GM21825 (cell line): Measurements from ENCODE around the gene EEF2K.
"Not testable (repeated sequence)": the region's sequence is repeated elsewhere in the genome, so short reads cannot be mapped to it uniquely, and the experiment has no call there.

Experiments
- ATAC-seq: cut with Tn5 transposase; IDR thresholded peaks from one replicate; pipeline ENCODE4 v1.9.1; 2021; ENCODE audit warnings: mild to moderate bottlenecking, moderate library complexity; ENCODE audit not compliant: unreplicated experiment

The EEF2K gene

GRCh38 chr16:22292320-22292719 lies 86.2 kb downstream of the EEF2K start:
- no peak for ATAC-seq

GRCh38 chr16:22293137-22294106 lies 87.3 kb downstream of the EEF2K start:
- ATAC-seq = no peak

DNA sequence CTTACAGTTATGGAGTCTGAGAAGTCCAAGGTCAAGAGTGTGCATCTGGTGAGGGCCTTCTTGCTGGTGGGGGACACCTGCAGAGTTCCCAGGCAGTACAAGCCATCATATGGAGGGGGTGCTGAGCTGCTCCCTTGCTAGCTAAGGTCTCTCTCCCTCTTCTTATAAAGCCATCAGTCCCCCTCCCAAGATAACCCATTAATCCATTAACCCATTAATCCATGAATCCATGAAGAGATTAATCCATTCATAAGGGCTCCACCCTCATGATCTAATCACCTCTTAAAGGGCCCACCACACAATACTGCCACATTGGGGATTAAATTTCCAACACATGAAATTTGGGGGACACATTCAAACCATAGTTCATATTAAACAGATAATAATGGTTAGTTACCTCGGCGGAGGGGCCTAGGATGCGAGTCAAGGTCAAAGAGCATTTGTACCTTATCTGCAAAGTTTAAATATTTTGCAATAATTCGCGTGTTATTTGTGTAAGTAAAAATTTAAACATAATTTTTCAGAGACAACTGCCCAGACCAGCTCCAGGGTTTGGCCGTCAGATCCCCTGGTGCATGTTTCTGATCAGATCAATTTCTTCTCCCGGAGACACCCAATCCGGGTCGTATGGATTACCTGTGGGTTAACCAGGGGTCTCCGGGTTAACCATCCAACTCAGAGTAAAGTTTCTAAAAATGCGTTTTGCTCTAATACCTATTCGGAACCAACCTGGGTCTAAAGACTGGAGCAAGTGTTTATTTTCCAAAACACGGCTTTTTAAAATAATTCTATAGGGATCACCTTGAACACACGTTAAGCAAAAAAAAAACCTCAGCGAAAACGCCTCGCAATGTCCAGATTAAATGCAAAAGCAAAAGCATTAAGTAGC lies 90.4 kb downstream of the EEF2K start:
- no peak for ATAC-seq

GRCh38 chr16:22297114-22297870 lies 91.2 kb downstream of the EEF2K start, which contains the start of gene POLR3E:
Gene POLR3E, plus strand, starts transcription at chr16:22297409. Its CDS starts 5,560 bp downstream, at chr16:22302969.
- ATAC-seq = peak; percentile 84

DNA sequence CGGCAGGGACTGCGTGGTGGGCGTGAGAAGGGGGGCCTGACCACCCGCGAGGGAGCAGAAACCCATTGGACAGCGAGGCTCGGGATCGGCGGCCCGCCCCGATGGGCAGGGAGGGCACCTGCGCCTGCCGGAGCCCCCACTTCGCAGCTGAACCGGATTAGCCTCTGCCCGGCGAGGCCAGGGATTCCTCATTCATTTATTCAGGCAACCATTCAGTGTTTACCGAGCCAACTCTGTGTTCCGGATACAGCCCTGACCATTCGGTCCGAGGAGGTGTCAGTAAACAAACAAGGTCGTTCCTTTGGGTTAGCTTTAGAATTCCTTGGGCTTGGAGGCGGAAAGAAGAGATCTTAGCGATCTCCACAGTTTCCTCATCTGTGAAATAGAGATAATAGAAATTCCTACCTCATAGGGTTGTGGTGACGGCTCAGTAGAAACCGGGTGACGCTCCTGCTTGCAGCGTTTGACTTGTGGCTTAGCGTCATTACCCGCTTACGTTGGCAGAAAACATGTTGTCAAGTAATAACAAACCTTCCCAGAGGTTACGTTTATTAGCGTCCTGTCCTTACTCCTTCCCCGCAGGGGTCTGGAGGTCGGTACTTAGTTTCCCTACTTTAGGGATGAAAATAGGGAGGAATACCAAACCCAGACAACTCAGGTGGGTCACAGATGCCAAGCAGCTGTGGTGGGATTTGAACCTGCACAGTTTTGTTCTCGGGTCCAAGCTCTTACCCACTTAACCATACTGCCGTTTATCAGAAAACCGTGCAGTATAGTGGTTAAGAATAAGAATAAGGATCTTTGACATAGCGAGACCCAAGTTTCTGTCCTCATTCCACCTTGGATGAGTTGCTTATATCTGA lies 92.0 kb downstream of the EEF2K start:
- peak; percentile 20 for ATAC-seq

DNA sequence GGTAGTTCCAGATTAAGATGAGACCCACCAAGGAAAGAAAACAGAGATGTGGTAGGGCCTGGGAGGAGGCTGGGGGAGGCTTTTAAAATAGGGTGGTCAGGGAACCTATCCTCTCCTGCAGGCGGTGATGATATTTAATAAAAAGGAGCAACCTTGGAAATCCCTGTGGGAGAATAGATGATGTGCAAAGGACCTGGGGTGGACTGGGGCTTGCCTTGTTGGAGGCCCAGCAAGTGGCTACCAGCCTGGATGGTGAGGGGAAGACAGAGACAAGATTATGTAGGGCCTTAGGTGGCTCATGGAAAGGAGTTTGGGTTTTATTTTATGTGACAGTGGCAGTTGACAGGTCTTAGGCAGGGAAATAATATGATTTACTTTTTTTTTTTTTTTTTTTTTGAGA lies 93.0 kb downstream of the EEF2K start:
- no peak for ATAC-seq

DNA sequence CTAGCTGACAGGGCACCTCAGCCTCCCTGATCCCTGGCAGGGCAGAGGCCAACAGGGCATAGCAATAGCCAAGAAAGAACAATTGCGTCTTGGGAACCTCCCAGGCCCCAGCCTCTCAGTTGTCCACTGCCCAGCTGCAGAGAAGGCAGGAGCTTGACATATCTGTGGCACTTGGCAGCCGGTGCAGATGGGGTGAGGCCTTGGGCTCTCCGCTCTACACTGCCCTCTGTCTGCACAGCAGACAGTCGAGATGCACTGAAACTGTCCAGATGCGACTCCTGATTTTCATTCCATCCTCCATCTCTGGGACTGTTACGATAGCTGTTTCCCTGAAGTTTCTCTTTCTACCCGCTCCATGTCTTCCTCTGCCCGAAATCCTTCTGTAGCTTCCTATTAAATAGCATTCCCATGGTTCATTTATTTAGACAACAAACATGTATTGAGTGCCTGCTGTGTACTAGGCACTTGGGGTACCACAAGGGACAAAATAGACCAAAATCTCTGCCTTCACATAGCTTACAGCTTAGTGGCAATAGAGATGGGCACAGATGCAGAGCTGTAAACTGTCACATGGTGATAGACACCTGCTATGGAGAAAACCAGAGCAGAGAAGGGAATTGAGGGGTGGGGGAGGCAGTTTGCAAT lies 94.5 kb downstream of the EEF2K start:
- ATAC-seq = no peak

DNA sequence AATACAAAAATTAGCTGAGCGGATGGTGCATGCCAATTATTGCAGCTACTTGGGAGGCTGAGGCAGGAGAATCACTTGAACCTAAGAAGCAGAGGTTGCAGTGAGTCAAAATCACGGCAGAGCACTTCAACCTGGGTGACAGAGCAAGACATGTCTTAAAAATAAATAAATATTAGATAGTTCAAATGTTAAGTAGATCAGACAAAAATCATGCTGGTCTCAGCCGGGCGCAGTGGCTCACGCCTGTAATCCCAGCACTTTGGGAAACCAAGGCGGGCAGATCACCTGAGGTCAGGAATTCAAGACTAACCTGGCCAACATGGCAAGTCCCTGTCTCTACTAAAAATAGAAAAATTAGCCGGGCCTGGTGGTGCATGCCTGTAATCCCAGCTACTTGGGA lies 95.3 kb downstream of the EEF2K start:
- ATAC-seq = not testable (repeated sequence)

DNA sequence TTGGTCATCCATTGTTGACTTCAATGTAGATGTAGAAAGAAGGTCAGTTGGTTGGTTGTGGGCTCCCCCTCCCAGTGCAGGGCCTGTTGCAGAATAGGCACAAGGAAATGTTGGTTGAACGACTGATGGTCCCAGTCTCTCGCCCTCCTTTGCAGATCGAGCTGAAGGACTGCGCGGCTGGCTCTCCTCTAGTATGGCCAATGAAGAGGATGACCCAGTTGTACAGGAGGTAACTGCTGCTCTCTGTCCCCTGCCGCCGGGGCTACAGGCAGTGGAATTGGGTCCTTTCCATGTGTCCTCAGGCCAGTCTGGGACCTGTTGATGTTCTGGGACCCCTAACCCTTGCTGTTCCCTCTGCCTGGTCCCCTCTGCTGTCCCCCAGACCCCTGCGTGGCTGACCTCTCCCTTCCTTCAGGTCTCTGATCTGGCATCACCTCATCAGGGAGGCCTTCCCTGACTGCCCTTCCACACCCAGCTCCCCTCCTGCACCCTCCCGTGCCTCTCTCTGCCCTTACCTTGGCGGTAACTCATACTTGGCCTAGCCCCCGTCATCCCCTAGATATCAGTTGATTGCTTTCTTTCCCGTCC lies 96.8 kb downstream of the EEF2K start:
- no peak for ATAC-seq

DNA sequence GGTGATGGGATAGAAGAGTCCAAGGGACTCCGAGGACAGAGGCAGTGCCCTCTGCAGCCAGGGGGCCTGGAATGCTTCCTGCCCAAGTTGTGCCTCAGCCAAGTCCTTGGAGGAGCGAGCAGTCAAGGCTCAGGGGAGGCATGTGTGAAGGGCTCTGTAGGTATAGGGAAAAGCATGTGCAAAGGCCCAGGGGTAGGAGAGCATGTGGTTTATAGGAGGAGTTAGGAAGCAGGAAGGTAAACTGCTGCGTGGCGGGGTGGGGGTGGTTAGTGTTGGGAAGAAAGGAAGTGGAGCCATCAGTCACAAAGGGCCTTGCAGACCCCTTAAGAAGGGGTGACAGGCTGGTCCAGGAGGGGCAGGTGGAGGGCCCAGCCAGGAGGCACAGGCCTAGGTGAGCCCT lies 98.3 kb downstream of the EEF2K start:
- ATAC-seq = no peak

DNA sequence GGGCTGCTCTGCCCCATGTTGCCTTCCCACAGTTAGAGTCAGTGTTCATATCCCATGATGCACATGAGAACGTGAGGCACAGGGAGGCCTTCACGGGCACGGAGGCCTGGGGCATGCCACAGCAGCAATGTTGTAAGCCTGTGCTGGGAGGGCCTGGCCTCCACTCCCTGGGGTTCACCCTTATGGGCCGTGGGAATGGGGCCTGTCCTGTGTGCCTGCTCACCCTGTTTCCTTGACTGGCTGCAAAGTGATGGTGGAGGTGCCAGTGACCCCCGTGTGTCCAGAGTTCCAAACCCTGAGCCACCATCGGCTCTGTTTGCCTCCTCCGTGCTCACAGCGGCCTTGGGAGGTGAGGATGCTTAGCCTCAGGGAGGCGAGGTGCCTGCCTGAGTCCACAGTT lies 100.7 kb downstream of the EEF2K start:
- no peak for ATAC-seq

DNA sequence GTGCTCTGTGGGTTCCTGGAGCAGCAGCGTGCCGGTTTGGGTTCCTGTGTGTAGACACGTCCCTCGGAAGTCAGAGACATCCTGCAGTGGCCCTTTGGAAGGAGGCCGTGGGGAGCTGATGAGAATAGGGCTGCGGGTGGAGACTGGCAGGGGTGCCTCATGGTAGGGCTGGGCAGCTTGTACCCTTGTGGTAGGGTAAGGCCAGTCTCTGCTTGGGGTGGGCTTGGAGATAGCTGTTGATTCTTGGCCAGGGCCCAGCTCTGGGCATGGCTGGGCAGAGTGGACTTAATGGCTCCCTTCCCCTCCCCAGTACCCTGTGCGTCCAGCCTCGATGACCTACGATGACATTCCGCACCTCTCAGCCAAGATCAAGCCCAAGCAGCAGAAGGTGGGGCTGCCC lies 101.8 kb downstream of the EEF2K start:
- ATAC-seq = no peak

GRCh38 chr16:22308824-22309520 lies 102.9 kb downstream of the EEF2K start:
- no peak for ATAC-seq

DNA sequence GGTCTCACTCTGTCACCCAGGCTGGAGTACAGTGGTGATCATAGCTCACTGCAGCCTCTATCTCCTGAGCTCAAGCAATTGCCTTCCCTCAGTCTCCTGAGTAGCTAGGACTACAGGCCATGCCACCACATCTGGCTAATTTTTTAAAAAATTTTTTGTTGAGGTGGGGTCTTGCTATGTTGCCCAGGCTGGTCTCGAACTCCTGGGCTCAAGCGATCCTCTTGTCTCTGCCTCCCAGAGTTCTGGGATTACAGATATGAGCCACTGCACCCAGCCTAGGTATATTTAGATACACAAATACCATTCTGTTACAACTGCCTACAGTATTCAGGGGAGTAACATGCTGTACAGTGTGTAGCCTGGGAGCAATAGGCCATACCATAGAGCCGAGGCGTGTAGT lies 105.4 kb downstream of the EEF2K start:
- no peak for ATAC-seq

GRCh38 chr16:22312897-22313781 lies 107.1 kb downstream of the EEF2K start:
- no peak for ATAC-seq

DNA sequence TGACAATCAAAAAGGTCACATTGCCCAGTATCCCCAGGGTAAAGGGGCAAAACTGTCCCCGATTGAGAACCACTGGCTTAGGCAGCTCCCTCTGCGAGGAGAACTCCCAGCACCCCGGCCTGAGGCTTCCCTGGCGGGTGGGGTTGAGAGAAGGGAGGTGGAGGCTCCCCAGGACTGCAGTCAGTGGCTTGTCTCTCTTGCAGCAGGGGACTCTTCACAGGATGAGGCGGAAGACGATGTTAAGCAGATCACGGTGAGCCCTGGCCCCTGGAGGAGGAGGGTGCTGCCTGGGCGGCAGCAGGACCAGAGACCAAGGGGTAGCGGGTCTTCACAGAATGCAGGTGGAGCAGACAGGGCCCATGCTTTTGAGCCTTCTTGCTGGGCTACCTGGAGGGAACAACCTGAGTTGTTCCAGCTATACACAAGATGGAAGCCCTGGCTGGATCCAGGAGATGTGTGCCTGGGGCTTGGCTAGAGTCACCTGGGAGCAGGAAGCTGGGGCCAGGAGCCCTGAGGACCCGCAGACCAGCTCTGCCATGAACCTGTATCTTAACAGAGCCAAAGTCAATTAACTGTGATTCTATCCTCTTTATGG lies 107.9 kb downstream of the EEF2K start:
- no peak for ATAC-seq
